Cortex of kidney (tissue), 1 donor: ENCODE measurements around the gene NRXN3.

ENCODE experiments used
- DNase-seq: peaks from one replicate; lab custom pipeline; 2025; lab: John Stamatoyannopoulos, UW

NRXN3 gene

DNA sequence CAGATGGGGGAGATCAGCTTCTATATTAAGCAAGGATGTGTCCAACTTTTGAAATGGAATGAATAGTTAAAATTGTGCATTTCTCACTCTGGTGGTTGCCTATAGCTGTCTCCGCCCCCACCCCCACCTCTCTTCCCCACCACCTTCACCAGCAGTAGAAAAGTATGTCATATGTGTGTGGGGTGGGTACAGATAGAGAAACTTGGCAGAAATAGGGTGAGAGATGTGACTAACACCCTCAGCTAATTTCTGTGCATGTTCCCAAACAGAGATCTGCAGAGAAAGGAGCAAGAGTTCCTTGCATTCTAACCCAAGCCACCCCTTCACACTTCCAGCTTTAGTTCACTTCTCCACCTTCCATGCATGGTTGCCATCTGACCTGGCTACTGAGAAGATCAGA lies 980.1 kb downstream of the NRXN3 start:
- no peak for DNase-seq

DNA sequence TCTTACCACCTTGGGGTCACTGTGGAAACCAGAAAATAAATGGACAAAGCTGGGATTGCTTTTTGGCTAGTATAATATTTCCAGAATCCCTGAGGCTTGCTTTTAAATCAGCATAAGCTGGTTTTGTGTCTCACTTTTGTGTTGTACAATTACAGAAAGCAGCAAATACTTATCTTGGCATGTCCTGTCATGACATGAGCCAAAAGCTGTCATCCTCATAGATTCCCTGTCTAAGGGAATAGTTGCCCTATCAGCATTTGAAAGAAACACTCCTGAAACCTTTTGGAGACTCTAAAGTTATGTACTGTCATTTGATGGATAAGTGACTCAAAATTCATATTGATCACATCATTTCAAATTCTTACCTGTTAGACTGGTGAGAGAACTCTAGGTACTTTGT lies 987.2 kb downstream of the NRXN3 start:
- no peak for DNase-seq

DNA sequence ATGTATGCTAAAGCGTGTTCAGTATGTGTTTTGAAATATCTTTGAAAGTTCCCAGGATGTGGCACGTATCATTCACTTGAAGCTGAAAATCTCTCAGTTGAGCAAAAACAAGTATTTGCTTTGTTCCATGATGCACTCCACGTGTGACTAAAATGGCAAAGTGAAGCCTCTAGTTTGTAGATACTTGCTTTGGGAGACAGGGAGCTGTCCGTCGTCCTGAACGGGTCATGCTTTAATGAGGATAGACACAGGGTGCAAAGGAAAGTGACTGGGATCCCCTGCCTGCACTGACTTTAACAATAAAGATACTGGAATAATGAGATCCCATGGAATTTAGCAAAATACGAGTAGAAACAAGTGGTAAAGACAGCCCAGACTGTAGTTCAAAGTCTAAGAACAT lies 991.4 kb downstream of the NRXN3 start:
- no peak for DNase-seq

- no peak for DNase-seq
These were observed 992.7 kb downstream of the NRXN3 start for GRCh38 chr14:79162833-79163232.

DNA sequence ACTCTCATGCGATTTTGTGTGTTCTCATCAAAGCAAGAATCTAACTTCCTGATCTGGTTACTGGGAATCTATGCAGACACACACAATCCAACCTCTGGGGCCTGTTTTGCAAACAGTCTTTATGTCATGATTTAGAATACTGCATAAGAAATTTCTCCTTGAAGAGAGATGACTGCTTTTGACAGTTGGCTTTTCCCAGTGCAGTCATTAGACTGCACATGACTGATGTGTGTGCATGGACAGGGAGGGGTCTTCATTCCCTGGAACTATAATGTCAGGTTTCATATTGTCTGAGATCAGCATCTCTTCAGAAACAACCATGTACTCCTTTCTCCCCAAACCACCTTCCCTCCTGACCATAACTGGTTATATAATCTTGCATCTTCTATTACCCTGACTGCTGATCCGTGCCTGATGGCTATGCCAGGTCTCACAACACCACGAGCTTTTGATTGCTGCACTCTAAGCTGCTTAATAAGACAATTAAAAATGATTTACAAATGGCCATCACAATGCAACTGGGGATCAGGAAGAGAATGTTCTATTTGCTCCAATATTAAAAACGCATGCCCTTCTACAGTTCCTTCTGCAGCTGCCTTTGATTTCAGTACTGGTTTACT lies 995.4 kb downstream of the NRXN3 start:
- DNase-seq = no peak

DNA sequence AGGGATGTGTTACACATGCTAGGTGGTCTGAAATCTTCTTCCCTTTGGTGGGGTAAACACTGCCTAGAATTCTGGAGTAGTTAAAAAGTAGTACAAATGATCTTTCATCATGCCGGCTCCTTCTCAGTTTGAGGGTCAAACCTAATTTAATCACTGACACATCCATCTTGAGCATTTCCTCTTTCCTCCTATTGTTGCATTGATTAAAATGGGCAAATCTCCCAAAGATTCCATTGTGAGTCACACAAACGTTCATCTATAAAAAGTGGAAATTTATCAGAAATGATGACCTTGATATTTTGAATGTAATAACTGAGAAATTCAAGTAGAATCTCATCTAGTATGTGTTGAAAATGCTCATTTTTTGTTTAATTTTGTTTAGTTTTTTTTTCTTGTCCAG lies 996.0 kb downstream of the NRXN3 start:
- DNase-seq = no peak

DNA sequence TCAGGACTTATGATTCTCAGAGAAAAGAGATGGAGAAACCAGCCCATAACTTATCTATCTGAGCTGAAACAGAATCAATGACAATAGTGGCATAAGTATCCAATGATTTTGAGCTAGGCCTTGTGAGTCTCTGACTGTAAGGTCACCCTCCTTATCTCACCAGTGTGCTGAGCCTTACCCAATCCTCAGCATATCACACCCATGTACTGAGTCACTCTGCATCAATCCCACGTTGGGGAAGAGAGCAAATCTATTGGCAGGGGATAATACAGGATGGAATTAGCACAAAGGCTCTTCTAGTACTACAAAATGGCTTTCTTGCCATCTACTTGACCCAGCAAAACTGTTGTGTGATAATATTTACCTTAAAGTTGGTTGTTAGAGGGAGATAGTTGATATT lies 997.8 kb downstream of the NRXN3 start:
- DNase-seq = no peak

GRCh38 chr14:79175671-79176070 lies 1005.5 kb downstream of the NRXN3 start:
- DNase-seq = no peak

GRCh38 chr14:79177106-79177505 lies 1006.9 kb downstream of the NRXN3 start:
- no peak for DNase-seq

DNA sequence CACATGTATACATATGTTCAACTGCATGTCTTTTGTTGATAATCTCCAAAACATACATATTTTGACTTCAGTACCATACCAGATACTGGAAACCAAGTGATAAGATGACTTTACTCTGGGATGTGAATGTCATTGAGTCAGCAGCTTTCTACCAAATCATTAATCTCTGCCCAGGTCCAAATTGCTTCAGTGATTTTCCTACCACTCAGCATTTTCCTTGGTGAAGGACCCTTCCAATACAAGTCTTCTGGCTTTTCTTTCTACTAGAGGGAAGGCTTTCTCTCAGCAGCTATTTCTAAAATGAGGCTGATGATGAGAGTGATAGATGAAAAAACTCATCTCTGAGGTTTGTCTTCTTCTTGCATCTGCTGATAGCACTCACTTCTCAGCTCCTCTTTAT lies 1008.5 kb downstream of the NRXN3 start:
- no peak for DNase-seq

- DNase-seq = no peak
These were observed 1009.8 kb downstream of the NRXN3 start for GRCh38 chr14:79179985-79180384.

DNA sequence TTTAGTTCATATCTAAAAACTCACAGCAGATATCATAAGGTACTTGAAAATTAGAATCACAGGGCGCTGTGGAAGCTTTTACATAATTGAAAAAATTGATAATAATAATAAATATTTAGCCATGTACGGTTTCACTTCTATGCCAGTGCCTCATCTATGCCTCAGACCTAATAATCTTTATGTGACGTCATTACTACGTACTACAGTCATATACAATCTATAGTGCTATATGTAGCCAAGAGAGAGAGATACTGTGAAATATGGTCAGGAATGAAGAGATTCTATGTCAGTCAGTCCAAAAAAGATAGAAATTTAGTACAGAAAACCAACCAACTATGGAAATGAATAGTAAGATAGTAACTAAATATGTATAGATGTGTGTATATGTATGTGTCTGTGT lies 1010.5 kb downstream of the NRXN3 start:
- DNase-seq = no peak

- no peak for DNase-seq
These were observed 1016.4 kb downstream of the NRXN3 start for GRCh38 chr14:79186523-79186922.

DNA sequence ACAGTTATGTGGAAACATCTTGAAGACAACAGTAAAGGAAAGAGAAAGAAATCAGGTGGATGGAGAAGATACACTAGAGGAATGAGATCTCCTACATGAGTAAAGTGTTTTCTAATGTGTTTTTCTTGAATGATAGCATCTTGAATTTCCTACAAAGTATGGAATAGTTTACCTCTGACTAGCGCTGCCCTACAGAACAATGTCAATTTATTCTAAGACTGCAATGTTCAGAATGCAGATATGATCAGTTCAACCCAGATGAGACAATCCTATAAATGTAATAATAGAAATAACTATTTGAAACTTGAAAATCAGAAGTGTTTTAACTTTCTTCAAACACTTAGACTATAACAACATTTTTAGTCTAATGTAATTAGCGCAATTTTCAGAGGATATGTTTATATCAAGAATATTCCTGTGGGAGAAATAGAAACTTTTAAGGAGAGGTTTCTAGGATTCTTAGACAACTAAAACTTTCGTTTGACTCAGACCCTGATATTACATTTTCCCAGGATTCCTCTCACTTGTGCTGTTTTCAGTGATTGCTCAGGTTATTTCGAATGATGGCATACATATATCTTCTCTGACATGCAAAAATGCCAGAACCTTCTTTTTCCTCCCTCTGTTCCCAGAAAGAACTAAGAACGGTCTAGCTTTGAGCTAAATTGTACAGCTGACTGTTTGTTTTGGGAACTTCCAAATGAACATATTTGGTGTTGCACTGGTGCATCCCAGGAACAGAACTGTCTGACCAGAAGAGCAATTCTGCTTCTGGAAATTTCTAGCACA lies 1023.7 kb downstream of the NRXN3 start:
- DNase-seq = no peak

DNA sequence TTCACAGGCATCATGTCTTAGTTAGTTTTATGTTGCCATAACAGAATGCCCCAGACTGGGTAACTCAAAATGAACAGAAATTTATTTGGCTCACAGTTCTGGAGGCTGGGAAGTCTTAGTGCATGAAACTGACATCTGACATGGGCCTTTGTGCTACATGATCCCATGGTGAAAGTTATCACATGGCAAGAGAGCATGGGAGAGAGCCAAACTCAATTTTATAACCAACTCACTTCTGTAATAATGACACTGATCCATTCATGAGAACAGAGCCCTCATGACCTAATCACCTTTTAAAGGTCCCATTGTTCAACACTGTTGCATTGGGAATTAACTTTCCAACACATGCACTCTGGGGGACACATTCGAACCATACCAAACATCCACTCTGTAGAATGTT lies 1026.0 kb downstream of the NRXN3 start:
- DNase-seq = no peak

GRCh38 chr14:79197516-79197915 lies 1027.3 kb downstream of the NRXN3 start:
- no peak for DNase-seq

- no peak for DNase-seq
These were observed 1029.0 kb downstream of the NRXN3 start for GRCh38 chr14:79199217-79199616.

GRCh38 chr14:79201564-79202207 lies 1031.5 kb downstream of the NRXN3 start:
- DNase-seq = no peak

DNA sequence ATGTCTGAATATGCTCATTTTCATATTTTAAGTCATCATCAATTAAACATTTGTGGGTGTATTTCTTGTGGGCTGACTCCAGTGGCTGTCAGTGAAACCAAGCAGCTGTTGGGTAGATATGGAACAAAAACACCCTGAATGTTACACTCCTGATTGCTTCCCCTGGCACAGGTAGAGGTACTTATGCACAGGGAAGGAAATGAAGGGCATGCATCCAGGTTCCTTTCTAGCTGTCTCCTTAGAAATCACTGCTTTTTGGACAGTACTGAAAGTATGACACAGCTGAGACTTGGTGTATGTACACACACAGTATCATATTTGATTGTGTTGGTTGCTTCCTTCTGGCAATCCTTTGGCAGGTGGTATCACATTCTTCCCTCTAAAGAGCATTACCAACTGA lies 1034.4 kb downstream of the NRXN3 start:
- DNase-seq = no peak

- no peak for DNase-seq
These were observed 1039.2 kb downstream of the NRXN3 start for GRCh38 chr14:79209418-79209817.

DNA sequence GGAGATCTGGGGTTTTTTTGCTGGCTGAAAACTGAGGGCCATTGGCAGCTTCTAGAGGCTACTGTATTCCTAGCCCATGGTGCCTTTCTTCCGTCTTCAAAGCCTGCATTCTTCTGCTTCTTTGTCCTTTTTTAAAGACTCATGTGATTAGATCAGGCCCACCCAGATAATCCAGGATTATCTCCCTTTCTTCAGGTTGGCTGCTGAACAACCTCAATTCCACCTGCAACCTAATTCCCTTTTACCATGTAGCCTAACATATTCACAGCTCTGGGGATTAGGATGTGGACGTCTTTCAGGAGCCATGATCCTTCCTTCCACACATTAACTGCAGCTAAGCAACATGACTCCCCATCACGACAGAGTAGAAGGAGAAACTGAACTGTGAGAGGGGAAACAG lies 1055.6 kb downstream of the NRXN3 start:
- no peak for DNase-seq

DNA sequence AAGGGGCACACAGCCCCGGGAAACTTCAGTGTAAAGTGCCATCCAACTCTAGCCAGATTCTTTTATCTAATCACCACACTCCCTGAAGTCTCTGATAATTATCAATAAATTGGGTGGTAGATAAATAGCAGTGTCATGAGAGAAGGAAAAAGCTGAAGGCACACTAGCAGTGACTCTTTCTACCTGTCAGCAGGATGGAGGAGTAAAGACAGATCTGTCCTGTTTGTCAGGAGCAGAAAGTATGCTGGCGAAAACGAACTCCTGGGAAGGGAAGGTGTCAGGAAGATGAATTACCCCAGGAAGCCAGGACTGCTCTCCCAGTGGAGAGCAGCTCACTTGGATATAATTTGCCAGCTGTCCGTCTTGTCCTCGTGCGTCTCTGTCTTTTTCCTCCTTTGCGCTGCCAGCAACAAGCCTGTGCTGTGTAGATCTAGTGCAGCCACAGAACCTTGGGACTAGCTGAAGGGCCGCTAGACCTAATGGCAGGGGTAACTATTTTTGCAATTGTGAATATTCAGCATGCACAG lies 1059.3 kb downstream of the NRXN3 start:
- DNase-seq = no peak

GRCh38 chr14:79242666-79243065 lies 1072.5 kb downstream of the NRXN3 start:
- no peak for DNase-seq
